HG03457 (cell line): ENCODE measurements around the gene APBA2.

Experiments
- ATAC-seq: cut with Tn5 transposase; IDR thresholded peaks from one replicate; pipeline ENCODE4 v1.9.1; 2021; ENCODE audit warnings: moderate number of reproducible peaks; ENCODE audit not compliant: unreplicated experiment

APBA2 gene

GRCh38 chr15:28933710-28934445 lies 48.1 kb downstream of the APBA2 start:
- no peak for ATAC-seq

- no peak for ATAC-seq
These were observed 48.9 kb downstream of the APBA2 start for GRCh38 chr15:28934645-28935044.

- no peak for ATAC-seq
These were observed 49.5 kb downstream of the APBA2 start for GRCh38 chr15:28935316-28935715.

DNA sequence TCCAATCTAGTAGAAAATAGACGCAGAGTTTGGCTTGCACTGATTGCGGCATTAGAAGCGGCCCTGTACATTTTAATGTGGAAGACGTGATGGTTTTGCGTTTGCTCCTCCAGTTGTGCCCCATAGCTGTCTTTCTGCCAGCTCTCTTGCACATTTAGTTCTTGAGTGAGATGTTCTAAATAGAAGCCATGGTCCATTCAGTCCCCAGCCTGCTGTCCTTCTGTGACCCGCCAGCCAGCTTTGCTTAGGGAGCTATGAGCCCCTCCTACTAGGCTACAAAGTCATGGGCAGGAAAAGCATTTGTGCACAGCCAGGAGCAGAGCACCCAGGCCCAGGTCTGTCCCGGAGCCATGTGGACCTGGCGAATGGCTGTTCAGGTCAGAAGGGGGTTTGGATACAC lies 50.3 kb downstream of the APBA2 start:
- no peak for ATAC-seq

DNA sequence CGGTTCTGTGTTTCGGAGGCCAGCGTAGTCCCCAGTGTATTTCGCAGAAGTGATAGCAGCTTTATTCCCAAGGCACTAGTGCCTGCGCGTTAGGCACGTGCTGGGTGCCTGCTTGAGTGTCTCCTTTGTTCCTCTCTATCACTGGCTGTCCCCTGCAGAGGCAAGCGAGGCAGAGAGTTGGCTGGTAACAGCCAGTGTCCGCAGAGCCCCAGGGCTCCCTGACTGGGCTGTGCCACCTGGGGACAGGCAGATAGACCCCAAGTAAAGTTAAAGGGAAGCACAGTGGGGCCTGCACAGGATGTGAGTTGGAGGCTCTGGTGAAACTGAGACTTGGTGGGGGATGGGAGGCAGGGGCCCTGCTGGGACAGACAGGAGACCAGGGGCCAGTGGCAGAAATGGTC lies 50.7 kb downstream of the APBA2 start:
- ATAC-seq = no peak

GRCh38 chr15:28937271-28937670 lies 51.5 kb downstream of the APBA2 start:
- ATAC-seq = no peak

DNA sequence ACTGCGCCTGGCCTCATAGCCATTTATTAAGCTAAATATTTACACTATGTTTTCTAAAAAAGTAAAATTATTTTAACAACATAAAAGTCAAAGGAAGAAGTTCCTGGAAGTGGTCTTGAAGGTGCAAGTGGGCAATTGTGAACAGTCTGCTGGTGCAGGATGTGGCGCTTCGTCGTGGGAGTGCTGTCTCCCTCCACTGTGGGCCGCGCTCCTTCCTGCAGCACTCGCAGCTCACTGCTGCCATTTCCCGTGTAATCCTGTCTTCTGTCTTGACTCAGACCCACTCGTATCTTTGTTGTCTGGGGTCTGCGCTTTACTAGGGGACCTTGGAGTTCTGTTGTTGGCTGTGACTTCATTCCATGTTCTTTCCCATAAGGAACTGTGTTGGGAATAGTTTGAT lies 56.3 kb downstream of the APBA2 start:
- ATAC-seq = no peak

DNA sequence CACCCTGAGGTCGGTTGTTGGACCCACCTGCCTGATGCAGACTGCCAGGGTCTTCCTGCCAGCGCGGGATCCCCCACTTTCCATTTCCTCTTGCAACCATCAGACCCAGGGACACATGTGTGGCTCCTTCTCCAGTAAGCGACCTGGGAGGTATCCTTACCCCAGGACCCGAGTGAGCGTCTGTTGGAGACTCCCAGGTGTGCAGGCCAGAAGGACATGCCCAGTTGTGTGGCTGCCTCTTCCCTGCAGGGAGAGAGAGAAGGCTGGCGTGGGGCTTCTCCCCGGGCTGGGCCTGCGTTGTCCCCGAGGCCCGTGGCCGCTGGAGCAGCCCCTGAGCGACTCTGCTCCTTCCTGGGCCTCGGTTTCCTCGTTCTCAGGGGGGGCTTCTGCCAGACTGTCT lies 56.8 kb downstream of the APBA2 start:
- ATAC-seq = no peak

GRCh38 chr15:28943146-28943545 lies 57.4 kb downstream of the APBA2 start:
- ATAC-seq = no peak

GRCh38 chr15:28943611-28944230 lies 57.9 kb downstream of the APBA2 start:
- no peak for ATAC-seq

- no peak for ATAC-seq
These were observed 58.5 kb downstream of the APBA2 start for GRCh38 chr15:28944286-28944685.

- no peak for ATAC-seq
These were observed 59.0 kb downstream of the APBA2 start for GRCh38 chr15:28944696-28945300.

GRCh38 chr15:28945626-28946230 lies 60.0 kb downstream of the APBA2 start:
- no peak for ATAC-seq

DNA sequence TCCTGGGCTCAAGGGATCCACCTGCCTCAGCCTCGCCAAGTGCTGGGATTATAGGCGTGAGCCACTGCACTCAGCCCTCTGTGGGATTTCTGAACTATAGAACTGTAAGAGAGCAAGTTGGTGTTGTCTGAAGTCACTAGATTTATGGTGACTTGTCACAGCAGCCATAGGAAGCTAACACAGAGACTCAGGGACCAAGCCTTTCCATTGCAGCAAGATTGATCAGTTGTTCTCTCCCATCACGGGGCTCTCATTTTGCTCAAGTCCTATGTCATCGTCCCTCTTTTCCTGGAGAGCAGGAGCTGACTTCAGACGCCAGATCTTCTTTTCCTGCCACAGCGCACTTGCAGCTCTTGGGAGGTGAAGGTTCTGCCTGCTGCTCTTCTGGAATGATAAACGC lies 61.0 kb downstream of the APBA2 start:
- ATAC-seq = no peak

- no peak for ATAC-seq
These were observed 61.5 kb downstream of the APBA2 start for GRCh38 chr15:28947221-28947674.

DNA sequence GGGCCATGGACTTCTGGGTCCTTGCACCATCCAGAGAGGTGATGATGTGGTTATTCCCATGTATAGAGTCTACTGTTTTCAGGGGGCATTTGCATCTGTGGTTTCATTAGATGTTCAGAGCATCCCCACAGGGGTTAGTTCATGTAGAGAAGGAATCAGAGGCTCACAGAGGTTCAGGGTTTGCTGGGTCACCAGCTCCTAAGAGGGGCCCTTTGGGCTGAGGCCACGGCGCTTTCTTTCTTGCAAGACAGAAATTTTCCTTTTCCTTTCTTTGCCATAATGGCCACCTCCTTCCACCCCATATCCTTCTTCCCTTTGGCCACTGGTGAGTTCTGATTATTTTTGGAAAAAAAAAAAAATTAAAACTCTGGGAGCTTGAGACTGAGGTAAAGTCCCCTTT lies 62.3 kb downstream of the APBA2 start:
- no peak for ATAC-seq

GRCh38 chr15:28950916-28951315 lies 65.1 kb downstream of the APBA2 start:
- no peak for ATAC-seq

DNA sequence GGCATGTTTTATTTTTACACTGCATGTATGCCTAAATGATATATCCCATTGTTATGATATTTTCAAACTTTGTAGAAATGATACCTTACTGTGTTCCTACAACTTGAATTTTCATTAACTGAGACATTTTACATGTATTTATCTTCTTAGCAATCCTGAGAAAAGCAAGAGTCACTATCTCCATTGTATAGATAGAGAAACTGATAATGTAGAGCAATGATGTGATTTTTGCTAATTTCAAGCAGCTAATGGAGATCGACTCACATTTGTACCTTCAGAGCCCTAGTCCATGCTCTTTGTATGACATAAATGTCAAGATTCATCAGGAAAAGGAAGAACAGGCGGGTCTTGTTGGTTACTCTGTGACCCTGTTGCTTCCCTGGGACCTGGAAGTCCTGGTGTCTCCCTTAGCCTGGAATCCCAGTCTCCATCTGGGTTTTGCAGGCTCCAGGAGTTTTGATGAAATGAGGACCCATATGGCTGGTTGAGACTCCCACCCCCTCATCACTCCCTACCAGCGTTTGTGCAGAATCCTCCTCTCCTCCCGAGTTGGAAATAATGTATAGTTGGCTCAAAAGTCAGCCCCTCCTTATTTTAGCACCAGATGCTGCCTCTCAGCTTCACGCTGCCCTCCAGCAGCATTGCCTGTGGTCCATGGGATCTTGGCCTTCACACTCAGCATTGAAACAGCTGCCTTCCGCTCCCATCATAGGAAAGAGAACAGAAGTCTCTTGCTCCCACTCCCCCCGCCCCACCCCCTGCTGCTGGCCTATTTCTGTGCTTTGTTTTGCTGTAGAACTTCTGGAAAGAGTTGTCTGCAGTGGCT lies 67.1 kb downstream of the APBA2 start:
- ATAC-seq = no peak

GRCh38 chr15:28953573-28954195 lies 67.9 kb downstream of the APBA2 start:
- no peak for ATAC-seq

DNA sequence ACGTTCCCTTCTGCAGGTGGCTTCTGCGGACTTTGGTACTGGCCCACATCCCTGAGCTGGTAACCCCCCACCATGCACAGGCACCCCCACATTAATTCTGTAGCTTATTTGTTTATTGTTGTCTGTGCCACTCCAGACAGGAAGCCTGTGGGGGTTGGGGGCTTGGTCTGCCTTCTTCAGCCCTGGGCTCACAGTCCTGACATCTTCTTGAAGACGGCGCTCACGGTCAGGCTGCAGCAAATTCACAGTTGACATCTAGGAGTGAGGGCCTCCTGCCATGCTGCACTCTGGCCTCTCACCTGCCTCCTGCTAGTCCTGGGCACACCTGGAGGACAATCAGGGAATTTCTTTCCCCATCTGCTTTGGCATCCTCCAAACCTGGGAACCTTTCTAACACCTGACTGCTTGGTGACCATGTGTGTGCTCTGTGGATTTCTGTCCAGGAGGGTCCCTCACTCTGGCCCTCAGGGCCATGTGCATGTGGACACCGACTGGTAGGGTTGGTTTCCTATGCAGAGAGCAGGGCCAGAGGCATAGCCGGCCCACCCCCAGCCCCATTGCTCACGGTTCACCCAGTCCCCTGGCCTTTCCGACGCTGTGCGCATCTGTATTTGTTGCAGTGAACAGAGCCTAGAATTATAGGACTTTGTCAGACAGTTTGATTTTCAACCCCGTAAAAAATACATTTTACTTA lies 68.8 kb downstream of the APBA2 start:
- no peak for ATAC-seq
